RWPE2 (cell line): ENCODE data around the gene REG4.

Experiments
- ATAC-seq: fragments of 200-7000 bp; cut with Tn5 transposase; 3 replicates; pipeline ENCODE4 v1.9.1; 2021; ENCODE audit warnings: low read depth
- DNase-seq: peaks from one replicate; pipeline ENCODE4 v3.0.0-alpha.2; 2020; ENCODE audit warnings: low spot score
- H3K27ac ChIP-seq: fragments of 450-650 bp; 2 replicates; pipeline ENCODE4 v1.5.1; 2017; ENCODE audit warnings: mild to moderate bottlenecking; ENCODE audit not compliant: poor library complexity, severe bottlenecking
- H3K27me3 ChIP-seq: fragments of 250-450 bp; sonication (Bioruptor Pico); 2 replicates; pipeline ENCODE4 v1.5.1; 2021; ENCODE audit warnings: mild to moderate bottlenecking, moderate library complexity; ENCODE audit not compliant: insufficient read depth, poor library complexity, severe bottlenecking
- H3K36me3 ChIP-seq: fragments of 250-450 bp; sonication (Bioruptor Pico); 2 replicates; pipeline ENCODE4 v1.5.1; 2020; ENCODE audit warnings: low read depth, mild to moderate bottlenecking, moderate library complexity
- H3K4me1 ChIP-seq: fragments of 250-450 bp; sonication (Bioruptor Pico); 2 replicates; pipeline ENCODE4 v1.5.1; 2021; ENCODE audit warnings: mild to moderate bottlenecking, moderate library complexity; ENCODE audit not compliant: insufficient read depth, poor library complexity, severe bottlenecking
- H3K4me3 ChIP-seq: fragments of 250-450 bp; sonication (Bioruptor Pico); 2 replicates; pipeline ENCODE4 v1.5.1; 2021; ENCODE audit warnings: mild to moderate bottlenecking, moderate library complexity; ENCODE audit not compliant: severe bottlenecking
- H3K9me3 ChIP-seq: fragments of 250-450 bp; sonication (Bioruptor Pico); 2 replicates; pipeline ENCODE4 v1.5.1; 2021; ENCODE audit warnings: mild to moderate bottlenecking, moderate library complexity; ENCODE audit not compliant: severe bottlenecking
- CTCF ChIP-seq: fragments of 450-650 bp; IDR thresholded peaks from one replicate; pipeline ENCODE4 v1.5.1; 2017; ENCODE audit warnings: mild to moderate bottlenecking, moderate library complexity; ENCODE audit not compliant: poor library complexity, severe bottlenecking

The REG4 gene

GRCh38 chr1:119805247-119805646 lies 6.0 kb downstream of the REG4 start:
- no peak overlapping the region for H3K27ac ChIP-seq
- H3K9me3 ChIP-seq: no peaks in the 10 kb centered on the region
- H3K27me3 ChIP-seq: no peaks in the 10 kb centered on the region
- no peak for ATAC-seq
- no peak for TF ChIP-seq CTCF
- no peak overlapping the region for H3K4me3 ChIP-seq
- H3K36me3 ChIP-seq: no peaks in the 10 kb centered on the region
- DNase-seq: no peak
- H3K4me1 ChIP-seq: no peaks in the 10 kb centered on the region

GRCh38 chr1:119799599-119800177 lies 11.6 kb downstream of the REG4 start:
- Histone ChIP-seq H3K4me3 (no peak overlapping the region), H3K4me1 (no peaks in the 10 kb centered on the region), H3K27me3 (no peaks in the 10 kb centered on the region), H3K36me3 (no peaks in the 10 kb centered on the region), H3K9me3 (no peaks in the 10 kb centered on the region), H3K27ac (no peak overlapping the region)
- DNase-seq: no peak
- no peak for ATAC-seq
- TF ChIP-seq CTCF: no peak

- Histone ChIP-seq H3K9me3 (no peaks in the 10 kb centered on the region), H3K4me1 (no peaks in the 10 kb centered on the region), H3K27ac (no peak overlapping the region), H3K36me3 (no peaks in the 10 kb centered on the region), H3K27me3 (no peaks in the 10 kb centered on the region), H3K4me3 (no peak overlapping the region)
- ATAC-seq (no peak), DNase-seq (no peak)
- no peak for TF ChIP-seq CTCF
Observed at GRCh38 chr1:119799003-119799402, 12.3 kb downstream of the REG4 start.

GRCh38 chr1:119797606-119798005 lies 13.7 kb downstream of the REG4 start:
- ATAC-seq (no peak), DNase-seq (no peak)
- H3K27ac ChIP-seq: no peak overlapping the region
- TF ChIP-seq CTCF: no peak
- H3K36me3 ChIP-seq: no peaks in the 10 kb centered on the region
- H3K9me3 ChIP-seq: no peaks in the 10 kb centered on the region
- H3K27me3 ChIP-seq: no peaks in the 10 kb centered on the region
- no peaks in the 10 kb centered on the region for H3K4me1 ChIP-seq
- no peak overlapping the region for H3K4me3 ChIP-seq

- no peaks in the 10 kb centered on the region for H3K4me1 ChIP-seq
- H3K4me3 ChIP-seq: no peak overlapping the region
- no peaks in the 10 kb centered on the region for H3K9me3 ChIP-seq
- no peak for TF ChIP-seq CTCF
- ATAC-seq (no peak), DNase-seq (no peak)
- no peak overlapping the region for H3K27ac ChIP-seq
- no peaks in the 10 kb centered on the region for H3K27me3 ChIP-seq
- H3K36me3 ChIP-seq: no peaks in the 10 kb centered on the region
Observed at GRCh38 chr1:119797162-119797561, 14.1 kb downstream of the REG4 start.
